ENCODE data around the gene APCS. TPM values are rescaled to one million over a fixed set of nuclear protein-coding genes. Genes with fewer than 3 reads are reported as not detected.

Gene APCS
- total RNA-seq, result not detected

GRCh38 chr1:159587461-159587951, at the start of gene APCS:
Gene APCS (plus strand): TSS chr1:159587826. CDS start chr1:159587922, 96 bp downstream.

Other genes starting within 250 kb of the APCS start
- gene OR10J4, start 155.6 kb upstream of the APCS start, total RNA-seq, result not detected
- not detected for gene OR10J1, start 148.1 kb upstream of the APCS start, total RNA-seq
- not detected for gene OR10J5, start 51.8 kb upstream of the APCS start, total RNA-seq
- not detected for gene CRP, start 126.8 kb downstream of the APCS start, total RNA-seq
- 10 to 100 TPM; 24.9 to 25.0 TPM for gene DUSP23, start 193.1 kb downstream of the APCS start, total RNA-seq
- not detected for gene FCRL6, start 214.5 kb downstream of the APCS start, total RNA-seq
- gene SLAMF8, start 239.0 kb downstream of the APCS start, total RNA-seq, result under 1 TPM; 0.48 to 0.60 TPM

All from activated naive CD4-positive, alpha-beta T cell treated with anti-CD3 and anti-CD28 coated beads, Interleukin-2, amount 10 ng/mL, durations not matched to agents 5 hours and 36 hours (primary cell).